Superior temporal gyrus (tissue), 1 donor: ENCODE data around the gene SPARCL1.
"Not testable (repeated sequence)": the region's sequence is repeated elsewhere in the genome, so short reads cannot be mapped to it uniquely, and the experiment has no call there.

ENCODE experiments used
- DNase-seq: peaks from one replicate; pipeline ENCODE4 v3.0.0-alpha.2; 2016; ENCODE audit errors: extremely low spot score

The SPARCL1 gene

GRCh38 chr4:87529187-87529586, at the start of gene SPARCL1:
SPARCL1 (minus strand) TSS chr4:87529376; CDS start chr4:87499574, 29,802 bp downstream.
- DNase-seq, result peak; percentile 71

GRCh38 chr4:87575983-87576382, 46.8 kb upstream of the SPARCL1 start:
- no peak for DNase-seq

GRCh38 chr4:87575408-87575807, 46.2 kb upstream of the SPARCL1 start:
- no peak for DNase-seq

- DNase-seq, result no peak
Measured at GRCh38 chr4:87574996-87575395, 45.8 kb upstream of the SPARCL1 start.

GRCh38 chr4:87574376-87574775, 45.2 kb upstream of the SPARCL1 start:
- not testable (repeated sequence) for DNase-seq

GRCh38 chr4:87570290-87570805, 41.2 kb upstream of the SPARCL1 start:
- no peak for DNase-seq

GRCh38 chr4:87567191-87567590, 38.0 kb upstream of the SPARCL1 start:
- peak; percentile 55 for DNase-seq

- no peak for DNase-seq
Measured at GRCh38 chr4:87566276-87566675, 37.1 kb upstream of the SPARCL1 start.

GRCh38 chr4:87565746-87566145, 36.6 kb upstream of the SPARCL1 start:
- no peak for DNase-seq

- DNase-seq, result no peak
Measured at GRCh38 chr4:87560802-87561201, 31.6 kb upstream of the SPARCL1 start.

- no peak for DNase-seq
Measured at GRCh38 chr4:87559090-87559837, 30.1 kb upstream of the SPARCL1 start.

GRCh38 chr4:87557348-87557747, 28.2 kb upstream of the SPARCL1 start:
- no peak for DNase-seq

- DNase-seq, result peak; percentile 70
Measured at GRCh38 chr4:87555773-87556619, 26.8 kb upstream of the SPARCL1 start.

GRCh38 chr4:87553182-87553581, 24.0 kb upstream of the SPARCL1 start:
- DNase-seq, result no peak

- no peak for DNase-seq
Measured at GRCh38 chr4:87551361-87551760, 22.2 kb upstream of the SPARCL1 start.

- DNase-seq, result no peak
Measured at GRCh38 chr4:87547016-87547708, 18.0 kb upstream of the SPARCL1 start.

- no peak for DNase-seq
Measured at GRCh38 chr4:87545052-87545451, 15.9 kb upstream of the SPARCL1 start.

- DNase-seq, result peak; percentile 92
Measured at GRCh38 chr4:87543835-87544461, 14.8 kb upstream of the SPARCL1 start.

GRCh38 chr4:87542734-87543312, 13.6 kb upstream of the SPARCL1 start:
- DNase-seq, result no peak

GRCh38 chr4:87541956-87542709, 13.0 kb upstream of the SPARCL1 start:
- peak; percentile 77 for DNase-seq
